Kidney (tissue), 14 donors: ENCODE measurements around the gene KRTAP1-1. TPM values are rescaled to one million over a fixed set of nuclear protein-coding genes. Genes with fewer than 3 reads are reported as not detected.

Experiments
- DNase-seq, 5 donors: peaks; one replicate each; pipeline ENCODE4 v3.0.0-alpha.2; 2013 to 2020
- FAIRE-seq: peaks from 2 replicates; lab custom pipeline; 2012; peaks lifted over from hg19 to GRCh38; lab: Jason Lieb, UNC
- H3K27ac ChIP-seq, 2 donors: one replicate each; pipeline ENCODE4 v1.7.0; 2013; ENCODE audit warnings: low read depth in 2 of 2, low read length in 2 of 2, inconsistent platforms in 1 of 2
- H3K27me3 ChIP-seq: one replicate; pipeline ENCODE4 v1.7.1; 2013; ENCODE audit warnings: low read length, inconsistent platforms; ENCODE audit not compliant: control insufficient read depth, insufficient read depth
- H3K36me3 ChIP-seq, 3 donors: one replicate each; pipeline versions ENCODE4 v1.7.0 to v1.7.1; 2013; ENCODE audit warnings: low read length in 3 of 3, control low read depth in 1 of 3, inconsistent platforms in 1 of 3; ENCODE audit not compliant: insufficient read depth in 3 of 3, control insufficient read depth in 2 of 3
- H3K4me1 ChIP-seq, 3 donors: one replicate each; pipeline versions ENCODE4 v1.7.0 to v1.7.1; 2013; ENCODE audit warnings: low read length in 3 of 3, inconsistent platforms in 1 of 3, low read depth in 1 of 3; ENCODE audit not compliant: control insufficient read depth in 2 of 3, insufficient read depth in 2 of 3
- H3K4me3 ChIP-seq, 3 donors: one replicate each; pipeline versions ENCODE4 v1.7.0 to v1.8.1; 2013; ENCODE audit warnings: low read length in 3 of 3, control low read depth in 1 of 3, inconsistent platforms in 1 of 3
- H3K9ac ChIP-seq, 3 donors: one replicate each; pipeline versions ENCODE4 v1.7.0 to v1.7.1; 2013; ENCODE audit warnings: low read length in 3 of 3, control low read depth in 1 of 3, inconsistent platforms in 1 of 3
- H3K9me3 ChIP-seq, 3 donors: one replicate each; pipeline versions ENCODE4 v1.7.0 to v1.7.1; 2013; ENCODE audit warnings: low read length in 3 of 3, control low read depth in 1 of 3, inconsistent platforms in 1 of 3; ENCODE audit not compliant: control insufficient read depth in 2 of 3, insufficient read depth in 1 of 3
- intact Hi-C: fragments of 100-400 bp; cut with DNase I; formaldehyde crosslinking; loops from one replicate; pipeline ENCODE4 v1.11.1; 2022
- polyA plus RNA-seq: library from polyadenylated mRNA; stranded (reverse); fragments of 350-450 nt; fragmentation: Illumina TruSeq; extraction: RNeasy Lipid Tissue Mini Kit (QIAGEN cat#74804); gene quantifications from one replicate; pipeline ENCODE4 v1.2.3, GENCODE V29; 2014; ENCODE audit warnings: low read depth, low replicate concordance; ENCODE audit not compliant: insufficient read depth
- total RNA-seq: library from RNA; stranded (reverse); fragmentation: NEBNext Ultra II Directional; extraction: Animal tissue kit (Norgen Biotek cat#: 25700); gene quantifications from one replicate; pipeline ENCODE4 v1.2.1, GENCODE V29; 2021
- TF ChIP-seq, protein P1 (sequence below): IDR thresholded peaks from 3 replicates; pipeline ENCODE4 v1.5.1; 2012; ENCODE audit warnings: mild to moderate bottlenecking, moderate library complexity, borderline replicate concordance; ENCODE audit not compliant: insufficient read depth; ENCODE audit errors: extremely low read depth
- donor health status: control.
- donor health status: control.
- donor health status: control.
- donor health status: control.
- donor health status: control.
- donor health status: DM: yes; HTN: yes; CAD: no.
- donor health status: Normal renal cell carcinoma (clear cell type).

KRTAP1-1 gene
- total and polyA plus RNA-seq, 2 donors from 2014 or later, result not detected

DNA sequence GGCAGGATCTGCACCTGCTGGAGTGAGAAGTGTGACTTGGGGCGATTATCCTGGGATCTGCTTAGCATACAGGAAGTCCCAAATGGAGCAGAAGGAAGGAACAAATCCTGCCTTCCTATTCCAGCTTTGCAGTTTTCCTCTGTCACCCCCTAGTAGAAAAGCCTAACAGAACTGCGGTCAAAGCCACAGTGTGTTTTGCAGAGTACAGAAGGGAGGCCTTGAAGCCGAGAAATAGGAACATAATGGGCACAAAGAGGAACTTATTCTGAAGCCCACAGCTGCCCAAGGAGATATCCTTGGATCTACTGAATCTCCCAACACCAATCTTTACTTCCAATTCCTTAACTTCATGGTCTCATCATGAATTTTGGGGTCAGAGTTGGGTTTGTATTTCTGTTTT is 22.7 kb downstream of the KRTAP1-1 start:
- Histone ChIP-seq H3K36me3 (no peaks in the 10 kb centered on the region), H3K27ac (no peak overlapping the region), H3K27me3 (no peaks in the 10 kb centered on the region), H3K4me1 (no peaks in the 10 kb centered on the region), H3K4me3 (no peak overlapping the region), H3K9me3 (peaks cover 0 to 9% (median 0%) of the 10 kb centered on the region in 3 donors), H3K9ac (no peak overlapping the region)
- FAIRE-seq (no peak), DNase-seq (no peak)
- intact Hi-C loops, result no loop called here
- TF ChIP-seq, protein P1, sequence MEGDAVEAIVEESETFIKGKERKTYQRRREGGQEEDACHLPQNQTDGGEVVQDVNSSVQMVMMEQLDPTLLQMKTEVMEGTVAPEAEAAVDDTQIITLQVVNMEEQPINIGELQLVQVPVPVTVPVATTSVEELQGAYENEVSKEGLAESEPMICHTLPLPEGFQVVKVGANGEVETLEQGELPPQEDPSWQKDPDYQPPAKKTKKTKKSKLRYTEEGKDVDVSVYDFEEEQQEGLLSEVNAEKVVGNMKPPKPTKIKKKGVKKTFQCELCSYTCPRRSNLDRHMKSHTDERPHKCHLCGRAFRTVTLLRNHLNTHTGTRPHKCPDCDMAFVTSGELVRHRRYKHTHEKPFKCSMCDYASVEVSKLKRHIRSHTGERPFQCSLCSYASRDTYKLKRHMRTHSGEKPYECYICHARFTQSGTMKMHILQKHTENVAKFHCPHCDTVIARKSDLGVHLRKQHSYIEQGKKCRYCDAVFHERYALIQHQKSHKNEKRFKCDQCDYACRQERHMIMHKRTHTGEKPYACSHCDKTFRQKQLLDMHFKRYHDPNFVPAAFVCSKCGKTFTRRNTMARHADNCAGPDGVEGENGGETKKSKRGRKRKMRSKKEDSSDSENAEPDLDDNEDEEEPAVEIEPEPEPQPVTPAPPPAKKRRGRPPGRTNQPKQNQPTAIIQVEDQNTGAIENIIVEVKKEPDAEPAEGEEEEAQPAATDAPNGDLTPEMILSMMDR, result no peak

DNA sequence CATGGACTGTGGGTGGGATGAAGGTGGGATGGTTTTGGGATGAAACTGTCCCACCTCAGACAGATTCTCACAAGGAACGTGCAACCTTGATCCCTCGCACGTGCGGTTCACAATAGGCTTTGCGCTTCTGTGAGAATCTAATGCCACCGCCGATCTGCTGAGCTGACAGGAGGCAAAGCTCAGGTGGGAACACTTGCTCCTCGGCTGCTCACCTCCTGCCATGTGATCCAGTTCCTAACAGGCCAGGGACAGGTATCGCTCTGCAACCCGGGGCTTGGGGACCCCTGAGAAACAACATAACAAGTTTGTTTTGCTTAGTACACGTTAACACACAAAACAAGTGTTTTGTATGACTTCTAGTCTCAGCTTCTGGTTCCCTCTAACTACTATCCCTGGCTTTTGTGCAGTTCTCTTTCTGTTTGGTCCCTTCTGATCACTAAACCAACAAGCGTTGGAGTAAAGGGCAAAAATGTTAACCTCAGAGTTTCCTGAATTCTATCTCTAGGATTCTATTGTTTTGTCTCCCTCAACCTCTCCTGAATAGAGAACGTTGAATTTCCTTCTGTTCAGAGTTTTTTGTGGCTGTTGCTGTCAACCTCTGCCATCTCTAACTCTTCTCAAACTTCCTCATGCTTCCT is 24.6 kb downstream of the KRTAP1-1 start:
- Histone ChIP-seq H3K4me1 (no peaks in the 10 kb centered on the region), H3K9ac (no peak overlapping the region), H3K36me3 (no peaks in the 10 kb centered on the region), H3K4me3 (no peak overlapping the region), H3K27ac (no peak overlapping the region), H3K9me3 (peaks cover 0 to 8% (median 0%) of the 10 kb centered on the region in 3 donors), H3K27me3 (no peaks in the 10 kb centered on the region)
- intact Hi-C loops, result no loop called here
- FAIRE-seq (no peak), DNase-seq (no peak)
- TF ChIP-seq, protein P1, result no peak

DNA sequence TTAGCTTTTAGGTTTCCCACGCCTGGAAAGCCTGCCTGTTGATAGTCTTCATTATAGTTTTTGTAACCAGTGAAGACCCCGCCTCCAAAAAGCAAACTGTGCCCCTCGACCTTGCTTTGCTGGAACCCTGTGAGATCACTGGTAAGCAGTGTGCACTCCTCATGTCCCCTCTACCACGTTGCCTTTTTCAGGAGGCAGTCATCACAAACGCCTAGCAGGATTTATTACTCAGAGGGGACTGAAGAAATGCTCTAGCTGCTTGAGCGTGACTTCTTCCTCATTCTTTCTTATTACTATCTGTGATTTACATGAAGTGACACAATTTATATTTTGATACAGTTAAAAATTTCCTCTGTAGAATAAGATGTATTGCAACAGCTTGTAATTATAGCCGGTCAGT is 25.8 kb downstream of the KRTAP1-1 start:
- H3K27me3 ChIP-seq, result no peaks in the 10 kb centered on the region
- H3K36me3 ChIP-seq, result no peaks in the 10 kb centered on the region
- FAIRE-seq (no peak), DNase-seq (peak in 1 of 5 donors; percentile 15)
- TF ChIP-seq, protein P1, result no peak
- no peak overlapping the region for H3K27ac ChIP-seq
- intact Hi-C loops, result no loop called here
- no peaks in the 10 kb centered on the region for H3K9me3 ChIP-seq
- no peak overlapping the region for H3K4me3 ChIP-seq
- no peaks in the 10 kb centered on the region for H3K4me1 ChIP-seq
- no peak overlapping the region for H3K9ac ChIP-seq

DNA sequence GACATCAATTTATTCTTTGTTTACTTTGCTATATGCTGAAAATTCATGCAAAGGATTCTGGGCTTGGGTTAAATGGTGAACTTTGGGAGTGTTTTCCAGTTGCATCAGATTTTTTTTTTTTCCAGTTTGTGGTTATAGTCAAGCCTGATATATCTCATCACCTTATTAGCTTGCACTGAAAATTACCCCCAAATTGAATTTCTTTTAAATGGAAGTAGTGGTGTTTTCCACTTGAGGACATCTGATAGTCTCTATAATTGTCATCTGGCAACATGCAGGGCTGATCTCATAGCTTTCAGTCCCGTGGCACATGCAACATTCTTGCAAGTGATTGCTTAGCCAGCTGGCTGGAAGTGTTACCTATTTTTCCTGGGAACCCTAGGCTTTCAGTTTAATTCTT is 27.6 kb downstream of the KRTAP1-1 start:
- Histone ChIP-seq H3K36me3 (no peaks in the 10 kb centered on the region), H3K4me3 (no peak overlapping the region), H3K4me1 (no peaks in the 10 kb centered on the region), H3K9me3 (no peaks in the 10 kb centered on the region), H3K9ac (no peak overlapping the region), H3K27ac (no peak overlapping the region), H3K27me3 (no peaks in the 10 kb centered on the region)
- no peak for FAIRE-seq
- intact Hi-C loops, result no loop called here
- no peak for DNase-seq
- TF ChIP-seq, protein P1, result no peak
